Left lung (tissue), 10 donors: ENCODE data around the gene HADH. TPM values are rescaled to one million over a fixed set of nuclear protein-coding genes. Genes with fewer than 3 reads are reported as not detected.

Experiments used
- ATAC-seq: fragments of 200-7000 bp; cut with Tn5 transposase; one replicate; pipeline ENCODE4 v1.9.1; 2020; ENCODE audit warnings: moderate library complexity
- DNase-seq, 4 donors: peaks; one replicate each; pipeline ENCODE4 v3.0.0-alpha.2; 2013 to 2020
- H3K27ac ChIP-seq, 2 donors: fragments of 200-600 bp; sonication (generic) in 1 of 2; one replicate each; pipeline versions ENCODE4 v1.5.0 to v1.8.0; 2020 to 2021
- H3K27me3 ChIP-seq, 2 donors: fragments of 200-600 bp; sonication (generic) in 1 of 2; one replicate each; pipeline versions ENCODE4 v1.5.0 to v1.8.0; 2020 to 2021
- H3K36me3 ChIP-seq, 2 donors: fragments of 200-600 bp; sonication (generic) in 1 of 2; one replicate each; pipeline versions ENCODE4 v1.5.0 to v1.8.0; 2020 to 2021
- H3K4me1 ChIP-seq, 2 donors: fragments of 200-600 bp; one replicate each; pipeline ENCODE4 v1.8.0; 2021
- H3K4me3 ChIP-seq, 2 donors: fragments of 200-600 bp; sonication (generic) in 1 of 2; one replicate each; pipeline versions ENCODE4 v1.5.0 to v1.8.0; 2020 to 2021; ENCODE audit warnings: mild to moderate bottlenecking in 1 of 2
- H3K9me3 ChIP-seq, 2 donors: fragments of 200-600 bp; sonication (generic) in 1 of 2; one replicate each; pipeline versions ENCODE4 v1.5.0 to v1.8.0; 2020 to 2021
- intact Hi-C, 2 donors: fragments of 100-400 bp; cut with DNase I; formaldehyde crosslinking; loops; one replicate each; pipeline versions ENCODE4 v1.11.2 to v1.14.2; 2022
- polyA plus RNA-seq, 6 donors: library from polyadenylated mRNA; unstranded; fragments of 120-200 nt; gene quantifications; one replicate each; pipeline ENCODE4 v1.2.1, GENCODE V29; 2013; ENCODE audit not compliant: insufficient read length in 6 of 6
- total RNA-seq, 2 donors: library from RNA; stranded (reverse); fragmentation: NEBNext Ultra II Directional; extraction: Animal tissue kit (Norgen Biotek cat#: 25700); gene quantifications; one replicate each; pipeline ENCODE4 v1.2.1, GENCODE V29; 2021
- TF ChIP-seq, protein P1 (sequence below), 2 donors: fragments of 200-600 bp; sonication (generic) in 1 of 2; IDR thresholded peaks; one replicate each; pipeline versions ENCODE4 v1.5.0 to v1.8.0; 2021; ENCODE audit warnings: antibody characterized with exemption in 2 of 2
- donor health status: DM: no; HTN: yes; CAD: no.
- donor health status: DM: no; HTN: no; CAD: no.

The HADH gene
- total and polyA plus RNA-seq, 8 donors: 40.3 to 83.4 (median 72.0) TPM

DNA sequence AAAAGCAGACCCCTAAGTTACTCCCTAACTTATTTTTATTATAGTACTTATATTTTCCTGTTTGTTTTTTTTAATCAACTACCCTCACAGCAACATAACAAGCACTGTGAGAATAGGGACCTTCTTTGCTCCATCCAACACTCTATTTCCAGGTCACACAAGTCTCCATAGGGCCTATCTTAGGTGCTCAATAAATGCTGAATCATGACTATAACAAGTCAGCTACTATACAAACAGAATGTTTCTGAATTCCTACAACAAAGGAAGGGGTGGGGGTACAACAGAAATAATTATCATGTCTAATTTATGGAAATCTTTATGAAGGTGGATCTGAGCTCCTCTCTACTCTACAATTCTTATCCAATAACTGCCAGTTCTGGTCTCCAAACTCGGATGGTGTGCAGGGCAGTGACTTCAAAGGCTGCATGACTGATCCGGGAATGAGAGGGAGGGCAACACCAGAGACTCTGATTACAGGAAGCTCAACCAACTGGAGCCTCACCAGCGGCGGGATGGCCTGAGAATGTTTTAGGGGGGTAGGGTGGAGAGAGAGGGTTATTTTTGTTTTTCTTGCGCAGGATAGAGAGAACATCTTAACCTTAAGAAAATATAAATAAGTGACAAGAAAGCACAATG lies 71.1 kb downstream of the HADH start:
- DNase-seq: no peak
- Histone ChIP-seq H3K27me3 (no peaks in the 10 kb centered on the region), H3K4me3 (no peak overlapping the region), H3K27ac (no peak overlapping the region), H3K4me1 (no peaks in the 10 kb centered on the region), H3K36me3 (no peaks in the 10 kb centered on the region), H3K9me3 (no peaks in the 10 kb centered on the region)
- no peak for ATAC-seq
- intact Hi-C loops: no loop called here
- TF ChIP-seq, protein P1, sequence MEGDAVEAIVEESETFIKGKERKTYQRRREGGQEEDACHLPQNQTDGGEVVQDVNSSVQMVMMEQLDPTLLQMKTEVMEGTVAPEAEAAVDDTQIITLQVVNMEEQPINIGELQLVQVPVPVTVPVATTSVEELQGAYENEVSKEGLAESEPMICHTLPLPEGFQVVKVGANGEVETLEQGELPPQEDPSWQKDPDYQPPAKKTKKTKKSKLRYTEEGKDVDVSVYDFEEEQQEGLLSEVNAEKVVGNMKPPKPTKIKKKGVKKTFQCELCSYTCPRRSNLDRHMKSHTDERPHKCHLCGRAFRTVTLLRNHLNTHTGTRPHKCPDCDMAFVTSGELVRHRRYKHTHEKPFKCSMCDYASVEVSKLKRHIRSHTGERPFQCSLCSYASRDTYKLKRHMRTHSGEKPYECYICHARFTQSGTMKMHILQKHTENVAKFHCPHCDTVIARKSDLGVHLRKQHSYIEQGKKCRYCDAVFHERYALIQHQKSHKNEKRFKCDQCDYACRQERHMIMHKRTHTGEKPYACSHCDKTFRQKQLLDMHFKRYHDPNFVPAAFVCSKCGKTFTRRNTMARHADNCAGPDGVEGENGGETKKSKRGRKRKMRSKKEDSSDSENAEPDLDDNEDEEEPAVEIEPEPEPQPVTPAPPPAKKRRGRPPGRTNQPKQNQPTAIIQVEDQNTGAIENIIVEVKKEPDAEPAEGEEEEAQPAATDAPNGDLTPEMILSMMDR (IDR thresholded peaks at IDR 0.05): no peak

DNA sequence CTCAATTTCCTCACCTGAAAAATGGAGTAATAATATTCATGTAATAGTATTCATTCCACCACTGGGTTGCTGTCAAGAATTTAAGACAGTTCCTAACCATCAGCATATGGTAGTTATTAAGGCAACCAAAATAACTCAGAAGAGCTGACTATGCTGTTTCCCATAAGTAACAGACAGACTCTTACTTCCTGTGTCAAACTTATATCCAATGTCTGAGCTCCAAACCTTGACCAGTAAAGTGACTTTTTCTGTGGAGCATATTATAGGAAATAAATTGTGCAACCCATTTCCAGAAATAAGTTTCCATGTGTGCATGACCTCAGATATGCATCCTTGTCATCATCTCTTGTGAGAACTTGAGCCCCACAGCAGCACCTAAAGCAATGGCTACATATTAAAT lies 78.8 kb downstream of the HADH start:
- ATAC-seq (no peak), DNase-seq (no peak)
- no peak overlapping the region for H3K4me3 ChIP-seq
- TF ChIP-seq, protein P1 (IDR thresholded peaks at IDR 0.05): no peak
- no peak overlapping the region for H3K27ac ChIP-seq
- H3K36me3 ChIP-seq: no peaks in the 10 kb centered on the region
- no peaks in the 10 kb centered on the region for H3K4me1 ChIP-seq
- no peaks in the 10 kb centered on the region for H3K9me3 ChIP-seq
- no peaks in the 10 kb centered on the region for H3K27me3 ChIP-seq
- intact Hi-C loops: no loop called here

DNA sequence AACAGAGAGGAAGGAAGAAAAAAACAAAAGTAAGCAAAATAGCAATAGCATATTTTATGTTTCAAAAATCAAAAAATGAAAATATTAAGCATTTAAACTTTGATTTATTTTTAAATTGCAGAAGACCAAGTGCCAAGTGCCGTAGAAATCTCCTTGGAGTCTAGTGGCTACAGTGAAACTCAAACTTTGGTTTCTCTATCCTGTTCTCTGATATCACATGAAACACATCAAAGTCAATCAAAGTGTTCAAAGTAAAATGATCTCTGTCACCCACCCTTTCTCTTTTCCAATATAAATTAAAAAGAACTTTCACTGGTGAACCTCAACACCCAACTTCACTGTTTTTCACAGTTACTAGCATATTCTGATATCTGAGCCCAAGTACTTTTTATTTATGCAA lies 81.1 kb downstream of the HADH start:
- DNase-seq: no peak
- no peaks in the 10 kb centered on the region for H3K9me3 ChIP-seq
- no peaks in the 10 kb centered on the region for H3K36me3 ChIP-seq
- TF ChIP-seq, protein P1 (IDR thresholded peaks at IDR 0.05): no peak
- no peak overlapping the region for H3K27ac ChIP-seq
- ATAC-seq: no peak
- H3K4me3 ChIP-seq: no peak overlapping the region
- H3K4me1 ChIP-seq: no peaks in the 10 kb centered on the region
- intact Hi-C loops: no loop called here
- no peaks in the 10 kb centered on the region for H3K27me3 ChIP-seq

DNA sequence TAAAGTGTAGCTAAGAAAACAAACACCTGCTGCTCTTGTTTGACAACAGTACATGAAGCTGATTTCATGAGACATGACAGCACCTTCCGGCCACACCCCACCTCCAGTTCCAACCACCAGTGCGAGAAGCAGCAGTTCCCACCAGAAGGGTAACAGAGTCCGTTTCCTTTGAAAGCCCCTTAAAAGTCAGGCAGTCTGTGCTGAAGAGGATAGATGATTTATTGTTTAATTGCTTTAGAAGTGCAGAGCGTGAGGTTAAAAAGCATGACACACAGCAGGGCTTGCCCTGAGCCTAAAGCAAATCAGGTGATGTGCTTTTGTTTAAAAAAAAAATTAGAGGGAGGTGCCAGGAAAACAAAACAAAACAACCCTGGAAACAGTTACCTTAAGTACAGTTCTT lies 82.6 kb downstream of the HADH start:
- H3K36me3 ChIP-seq: no peaks in the 10 kb centered on the region
- H3K27me3 ChIP-seq: no peaks in the 10 kb centered on the region
- TF ChIP-seq, protein P1 (IDR thresholded peaks at IDR 0.05): no peak
- H3K4me1 ChIP-seq: no peaks in the 10 kb centered on the region
- H3K9me3 ChIP-seq: no peaks in the 10 kb centered on the region
- no peak overlapping the region for H3K4me3 ChIP-seq
- intact Hi-C loops: no loop called here
- no peak for DNase-seq
- H3K27ac ChIP-seq: no peak overlapping the region
- ATAC-seq: no peak

DNA sequence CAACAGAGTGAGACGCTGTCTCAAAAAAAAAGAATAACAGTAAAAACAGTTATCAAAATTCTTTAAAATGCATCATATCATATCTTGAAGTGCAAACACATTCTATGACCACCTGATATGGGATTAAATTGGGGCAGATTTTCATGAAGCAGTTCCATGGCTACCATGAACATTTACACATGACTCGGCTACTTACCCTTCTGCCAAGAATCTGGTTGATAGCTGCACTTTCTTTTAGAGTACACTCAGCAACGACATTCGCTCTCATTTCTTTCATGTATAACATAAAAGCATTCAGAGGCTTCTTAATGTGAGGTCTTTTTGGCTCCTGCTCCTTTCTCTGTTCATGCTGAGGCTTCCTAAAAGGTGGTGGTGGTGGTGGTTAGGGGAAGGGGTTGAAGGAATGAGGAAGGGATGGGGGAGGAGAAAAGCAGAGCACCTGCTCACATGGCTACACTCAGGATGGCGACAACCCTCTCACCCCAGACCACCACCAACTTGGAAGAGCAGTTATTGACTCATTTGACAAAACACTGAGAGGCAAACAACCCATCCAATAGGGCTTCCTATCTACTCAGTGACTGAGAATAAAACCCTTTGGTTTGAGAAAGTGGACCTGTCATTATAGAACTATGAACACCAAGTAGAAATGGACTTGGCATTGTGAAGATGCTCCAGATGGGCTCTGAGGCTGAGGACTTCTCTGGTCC lies 88.5 kb downstream of the HADH start:
- H3K27me3 ChIP-seq: no peaks in the 10 kb centered on the region
- no peaks in the 10 kb centered on the region for H3K9me3 ChIP-seq
- ATAC-seq (no peak), DNase-seq (no peak)
- TF ChIP-seq, protein P1 (IDR thresholded peaks at IDR 0.05): no peak
- H3K4me1 ChIP-seq: no peaks in the 10 kb centered on the region
- H3K36me3 ChIP-seq: no peaks in the 10 kb centered on the region
- H3K27ac ChIP-seq: no peak overlapping the region
- no peak overlapping the region for H3K4me3 ChIP-seq
- intact Hi-C loops: no loop called here
